ENCODE measurements around the gene ASCC3.
"Not testable (repeated sequence)": the region's sequence is repeated elsewhere in the genome, so short reads cannot be mapped to it uniquely, and the experiment has no call there.

ASCC3 gene

GRCh38 chr6:100880149-100880852, 828 bp downstream of the ASCC3 start:
- no peak for DNase-seq

DNA sequence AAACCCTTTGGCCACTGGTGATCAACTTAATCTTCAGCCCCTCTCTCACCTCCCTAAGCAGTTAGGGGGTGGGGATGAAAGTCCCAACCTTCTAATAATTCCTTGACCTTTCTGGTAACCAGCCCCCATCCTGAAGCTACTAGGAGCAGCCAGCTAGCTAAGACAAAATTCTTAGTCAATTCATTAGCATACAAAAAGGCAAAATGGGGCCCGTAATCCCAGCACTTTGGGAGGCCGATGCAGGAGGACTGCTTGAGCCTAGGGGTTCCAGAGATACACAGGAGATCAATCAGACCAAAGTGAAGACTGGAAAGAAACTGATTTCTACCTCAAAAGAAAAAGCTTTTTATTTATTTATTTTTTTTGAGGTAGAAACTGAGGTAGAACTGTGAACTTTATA, 1.8 kb downstream of the ASCC3 start:
- no peak for DNase-seq

DNA sequence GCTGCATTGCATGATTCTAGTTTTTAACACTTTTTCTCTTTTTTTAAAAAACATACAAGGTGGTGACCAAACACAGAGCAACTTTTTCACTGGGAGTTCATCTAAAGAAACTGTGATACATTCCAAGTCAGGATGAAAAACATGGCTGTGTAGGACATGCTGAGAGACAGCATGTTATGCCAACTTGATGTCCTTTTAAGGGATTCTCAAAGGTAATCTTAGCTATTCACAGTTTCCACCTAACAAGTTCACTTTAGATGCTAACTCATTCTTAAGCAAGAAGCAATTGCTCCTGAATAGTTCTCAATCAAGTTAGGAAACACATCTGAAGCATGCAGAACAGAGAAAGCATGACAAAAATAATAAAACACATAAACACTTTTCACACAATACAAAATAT, 3.3 kb downstream of the ASCC3 start:
- DNase-seq = no peak

- DNase-seq = no peak
These were observed 4.9 kb downstream of the ASCC3 start for GRCh38 chr6:100876251-100876650.

DNA sequence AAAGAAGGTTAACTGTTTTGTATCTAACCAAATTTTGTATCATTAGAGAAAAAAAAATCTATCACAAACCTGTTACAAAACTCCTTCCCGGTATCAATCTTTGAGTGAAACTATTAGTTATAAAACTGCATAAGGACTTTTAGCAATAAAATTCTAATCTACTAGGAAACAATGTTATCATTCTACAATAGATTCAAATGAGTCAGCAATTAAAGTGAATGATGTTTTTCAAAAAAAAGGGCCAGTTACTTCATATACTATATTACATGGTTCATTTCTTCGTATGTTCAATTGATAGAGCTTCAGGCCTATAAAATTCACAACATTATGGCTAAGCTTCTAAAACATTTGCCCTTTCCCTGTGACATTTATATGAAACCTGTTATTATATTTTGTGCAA, 15.6 kb downstream of the ASCC3 start:
- no peak for DNase-seq

- DNase-seq = no peak
These were observed 19.1 kb downstream of the ASCC3 start for GRCh38 chr6:100862063-100862462.

- no peak for DNase-seq
These were observed 25.0 kb downstream of the ASCC3 start for GRCh38 chr6:100856146-100856545.

DNA sequence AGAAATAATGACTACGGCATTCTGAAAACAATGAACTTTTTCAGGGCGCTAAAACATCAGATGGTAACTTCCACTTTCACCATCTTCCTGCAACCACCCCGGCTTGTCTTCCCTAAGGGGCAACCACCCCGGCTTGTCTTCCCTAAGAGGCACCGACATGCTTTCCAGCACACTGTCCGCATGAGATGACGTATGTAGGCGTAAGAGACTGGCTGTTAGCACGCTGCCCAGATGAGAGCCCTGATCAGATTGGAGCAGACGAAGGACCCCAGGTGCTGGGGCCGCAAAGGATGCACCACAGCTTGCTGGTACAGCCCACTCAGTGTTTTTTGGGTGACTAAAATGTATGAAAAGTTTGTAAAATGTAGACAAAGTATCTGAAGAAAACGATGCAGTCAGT, 29.3 kb downstream of the ASCC3 start:
- DNase-seq = no peak

DNA sequence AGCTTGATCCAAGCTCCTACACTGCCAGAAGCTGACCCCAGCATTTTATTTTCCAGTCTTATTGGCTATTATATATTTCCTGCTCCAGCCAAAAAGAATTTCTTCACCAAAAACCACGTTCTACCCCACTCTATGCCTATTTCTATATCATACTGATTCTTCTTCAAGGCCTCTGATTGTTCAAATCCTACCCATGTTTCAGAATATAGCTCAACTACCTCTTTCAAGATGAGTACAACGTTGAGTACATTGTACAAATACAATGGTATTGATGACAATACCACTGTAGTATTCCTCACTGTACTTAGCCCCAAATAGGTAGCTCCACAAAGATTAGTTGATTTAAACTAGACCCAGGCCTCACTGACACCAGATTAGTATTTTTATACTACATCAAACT, 31.0 kb downstream of the ASCC3 start:
- no peak for DNase-seq

GRCh38 chr6:100846276-100846675, 34.9 kb downstream of the ASCC3 start:
- no peak for DNase-seq

GRCh38 chr6:100845676-100846075, 35.5 kb downstream of the ASCC3 start:
- no peak for DNase-seq

DNA sequence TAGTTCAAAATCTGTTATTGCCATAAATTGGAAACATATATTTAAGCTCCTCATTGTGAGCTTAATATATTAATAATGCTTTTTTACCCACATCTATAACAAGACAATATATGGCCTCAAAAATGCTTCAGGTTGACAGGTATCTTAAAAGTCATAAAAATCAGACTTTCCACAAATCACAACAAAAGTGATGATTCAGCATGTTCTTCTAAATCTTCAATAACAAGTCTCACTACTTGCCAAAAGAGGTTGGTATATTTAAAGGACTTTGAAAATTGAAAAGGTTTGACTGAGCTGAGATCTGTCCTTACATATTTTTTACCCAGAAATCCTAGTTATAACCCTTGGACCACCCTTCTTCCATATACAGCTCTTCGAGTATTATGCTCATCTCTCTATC, 41.7 kb downstream of the ASCC3 start:
- no peak for DNase-seq

GRCh38 chr6:100838011-100838410, 43.1 kb downstream of the ASCC3 start:
- no peak for DNase-seq

DNA sequence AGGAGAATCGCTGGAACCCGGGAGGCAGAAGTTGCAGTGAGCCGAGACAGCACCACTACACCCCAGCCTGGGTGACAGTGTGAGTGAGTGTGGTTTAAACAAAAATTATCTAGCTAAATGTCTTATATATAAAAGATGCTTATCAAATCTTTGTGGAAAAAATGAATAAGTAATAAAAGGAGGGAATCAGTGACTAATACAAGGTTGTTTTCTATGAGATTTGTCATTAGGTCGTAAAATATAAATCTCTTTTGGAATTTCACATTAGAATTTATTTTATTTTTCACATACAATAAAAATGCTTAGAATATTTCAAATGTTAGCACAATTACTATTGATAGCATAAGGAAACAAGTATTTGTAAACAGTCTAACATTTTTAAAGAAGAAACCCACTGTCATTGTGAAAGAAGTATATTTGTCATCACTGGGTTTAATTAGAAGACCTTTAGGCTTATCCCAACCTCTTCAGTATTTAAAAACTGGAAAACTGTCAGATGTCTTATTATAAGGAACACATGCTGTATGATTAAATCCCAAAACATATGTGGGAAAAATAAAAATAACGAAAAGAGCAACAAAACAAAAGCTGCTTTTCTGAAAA, 47.1 kb downstream of the ASCC3 start:
- DNase-seq = no peak

DNA sequence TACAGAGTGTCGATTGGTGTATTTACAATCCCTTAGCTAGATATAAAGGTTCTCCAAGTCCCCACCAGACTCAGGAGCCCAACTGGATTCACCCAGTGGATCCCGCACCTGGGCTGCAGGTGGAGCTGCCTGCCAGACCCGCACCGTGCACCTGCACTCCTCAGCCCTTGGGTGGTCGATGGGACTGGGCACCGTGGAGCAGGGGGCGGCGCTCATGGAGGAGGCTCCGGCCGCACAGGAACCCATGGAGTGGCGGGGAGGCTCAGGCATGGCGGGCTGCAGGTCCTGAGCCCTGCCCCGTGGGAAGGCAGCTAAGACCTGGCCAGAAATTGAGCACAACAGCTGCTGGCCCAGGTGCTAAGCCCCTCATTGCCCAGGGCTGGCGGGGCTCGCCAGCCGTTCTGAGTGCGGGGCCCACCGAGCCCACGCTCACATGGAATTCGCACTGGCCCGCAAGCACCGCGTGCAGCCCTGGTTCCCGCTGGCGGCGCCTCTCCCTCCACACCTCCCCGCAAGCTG, 52.0 kb downstream of the ASCC3 start:
- not testable (repeated sequence) for DNase-seq

GRCh38 chr6:100823041-100823440, 58.1 kb downstream of the ASCC3 start:
- no peak for DNase-seq

DNA sequence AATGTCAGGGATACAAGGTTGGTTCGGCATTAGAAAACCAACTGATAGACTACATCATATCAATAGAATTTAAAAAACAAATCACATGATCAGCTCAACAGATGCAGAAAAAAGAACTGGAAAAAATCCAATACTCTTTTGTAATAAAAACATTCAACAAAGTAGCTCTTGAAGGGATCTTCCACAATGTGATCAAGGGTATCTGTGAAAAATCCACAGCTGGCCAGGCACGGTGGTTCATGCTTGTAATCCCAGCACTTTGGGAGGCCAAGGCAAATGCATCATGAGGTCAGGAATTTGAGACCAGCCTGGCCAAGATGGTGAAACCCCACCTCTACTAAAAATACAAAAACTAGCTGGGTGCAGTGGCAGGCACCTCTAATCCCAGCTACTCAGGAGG, 63.1 kb downstream of the ASCC3 start:
- no peak for DNase-seq

DNA sequence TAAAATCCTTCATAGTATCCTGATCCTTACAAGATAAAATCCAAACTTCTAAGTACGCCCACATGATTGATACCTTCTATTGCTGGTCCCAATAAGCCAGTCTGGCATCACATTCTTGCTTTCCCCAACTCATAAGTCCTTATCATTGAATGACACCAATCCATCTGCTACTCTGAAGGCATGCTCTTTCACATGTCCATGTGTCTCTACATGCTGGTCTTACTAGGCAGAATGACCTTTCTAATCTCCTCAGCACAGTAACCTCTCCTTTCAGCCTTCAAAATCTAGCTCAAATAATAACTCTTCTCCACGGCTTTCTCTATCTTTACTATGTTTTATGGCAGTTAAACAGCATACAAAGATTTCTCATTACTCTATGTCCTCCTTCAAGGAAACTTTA, 71.1 kb downstream of the ASCC3 start:
- DNase-seq = no peak

- no peak for DNase-seq
These were observed 71.8 kb downstream of the ASCC3 start for GRCh38 chr6:100809346-100809745.

DNA sequence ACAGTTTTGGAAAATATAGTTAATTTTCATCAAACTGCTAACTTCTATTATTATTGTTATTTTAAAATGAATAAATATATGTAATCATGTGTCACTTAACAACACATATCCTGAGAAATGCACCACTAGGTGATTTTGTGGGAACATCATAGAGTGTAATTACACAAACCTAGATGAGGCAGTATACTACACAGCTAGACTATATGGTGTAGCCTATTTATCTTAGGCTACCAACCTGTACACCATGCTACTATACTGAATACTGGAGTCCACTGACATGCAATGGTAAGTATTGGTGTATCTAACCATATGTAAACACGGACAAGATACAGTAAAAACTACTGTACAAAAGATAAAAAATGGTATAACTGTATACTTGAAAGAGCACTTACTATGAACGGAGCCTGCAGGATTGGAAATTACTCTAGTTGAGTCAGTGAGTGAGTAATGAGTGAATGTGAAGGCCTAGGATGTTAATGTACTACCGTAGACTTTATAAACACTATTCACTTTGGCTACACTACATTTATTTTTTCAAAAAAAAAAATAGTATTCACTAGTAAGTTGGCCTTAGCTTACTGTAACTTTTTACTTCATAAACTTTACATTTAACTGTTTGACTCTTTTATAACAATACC, 72.4 kb downstream of the ASCC3 start:
- no peak for DNase-seq

DNA sequence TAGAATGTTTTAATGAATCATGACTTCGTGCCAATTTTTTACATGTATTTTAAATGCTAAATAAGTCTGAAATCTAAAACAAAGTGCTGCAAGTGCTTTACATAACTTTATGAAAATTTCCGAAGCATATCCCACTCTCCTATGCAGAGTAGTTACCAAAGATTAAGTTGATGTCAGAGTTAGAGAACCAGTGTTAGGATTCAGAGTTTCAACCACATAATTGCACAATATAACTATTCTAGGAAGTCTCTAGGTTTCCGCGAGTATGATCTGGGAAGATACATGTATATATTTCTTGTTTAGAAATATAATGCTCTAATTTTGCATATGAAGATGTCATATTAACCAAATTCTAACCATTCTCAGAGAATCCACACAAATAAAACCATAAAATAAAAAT, 74.8 kb downstream of the ASCC3 start:
- DNase-seq = no peak

- DNase-seq = no peak
These were observed 77.7 kb downstream of the ASCC3 start for GRCh38 chr6:100803264-100804045.

- no peak for DNase-seq
These were observed 80.1 kb downstream of the ASCC3 start for GRCh38 chr6:100801036-100801435.
